ENCODE measurements around the gene CGB1. TPM values are rescaled to one million over a fixed set of nuclear protein-coding genes. Genes with fewer than 3 reads are reported as not detected.

Gene CGB1
- total and polyA plus RNA-seq, 10 of the 15 experiments (the other 5 are each of a cell fraction or from before 2014, with no cell fraction given): not detected

- peak; percentile 89 for TF ChIP-seq NKRF (conservative IDR thresholded peaks at IDR 0.05)
- peak; percentile 58 for TF ChIP-seq E2F4 (IDR thresholded peaks at IDR 0.05; ENCODE audit: low read depth, low read length)
- TF ChIP-seq BCLAF1 (IDR thresholded peaks at IDR 0.05): no peak; the same call in 1 of the 2 replicates
- peak; percentile 70 for TF ChIP-seq HDAC6 (IDR thresholded peaks at IDR 0.05; ENCODE audit: unreplicated experiment)
- TF ChIP-seq NBN (IDR thresholded peaks at IDR 0.05): peak; percentile 80
- no peak for TF ChIP-seq E2F8 (IDR thresholded peaks at IDR 0.05; ENCODE audit: low read depth, partially characterized antibody)
- TF ChIP-seq YY1 (IDR thresholded peaks at IDR 0.05; ENCODE audit: low read depth, low read length): peak; percentile 66; the same call in 1 of the 2 replicates
- TF ChIP-seq SMAD1 (IDR thresholded peaks at IDR 0.05; ENCODE audit: low read depth, partially characterized antibody): no peak
- TF ChIP-seq DPF2 (IDR thresholded peaks at IDR 0.05): peak; percentile 71
- no peak for TF ChIP-seq RAD21 (IDR thresholded peaks at IDR 0.05; ENCODE audit: insufficient read depth, low read depth, low read length)
- TF ChIP-seq IRF4 (IDR thresholded peaks at IDR 0.05; ENCODE audit: low read depth, low read length): peak; percentile 50; the same call in 1 of the 2 replicates
- TF ChIP-seq ZNF592 (IDR thresholded peaks at IDR 0.05): no peak
- TF ChIP-seq ZNF622 (IDR thresholded peaks at IDR 0.05): no peak
These were observed 48.5 kb upstream of the CGB1 start, which contains the start of gene SNRNP70 (continued) for GRCh38 chr19:49085020-49085867.
